Psoas muscle (tissue), 8 donors: ENCODE results near the gene ARL15. TPM values are rescaled to one million over a fixed set of nuclear protein-coding genes. Genes with fewer than 3 reads are reported as not detected.

Source experiments
- ATAC-seq, 4 donors: fragments of 200-7000 bp; cut with Tn5 transposase; one replicate each; pipeline ENCODE4 v1.9.1; 2020; ENCODE audit warnings: moderate library complexity in 3 of 4, mild to moderate bottlenecking in 2 of 4
- DNase-seq, 2 donors: peaks; one replicate each; pipeline ENCODE4 v3.0.0-alpha.2; 2020
- H3K27ac ChIP-seq: fragments of 200-600 bp; one replicate; pipeline ENCODE4 v1.8.0; 2022
- H3K27me3 ChIP-seq, 3 donors: fragments of 200-600 bp in 1 of 3; one replicate each; pipeline versions ENCODE4 v1.6.1 to v1.8.0; 2013 to 2022; ENCODE audit warnings: low read length in 2 of 3, mild to moderate bottlenecking in 2 of 3, moderate library complexity in 1 of 3; ENCODE audit not compliant: insufficient read depth in 3 of 3
- H3K36me3 ChIP-seq, 2 donors: fragments of 200-600 bp in 1 of 2; one replicate each; pipeline versions ENCODE4 v1.6.1 to v1.8.0; 2013 to 2022; ENCODE audit warnings: low read depth in 1 of 2, mild to moderate bottlenecking in 1 of 2, moderate library complexity in 1 of 2; ENCODE audit not compliant: insufficient read depth in 1 of 2
- H3K4me1 ChIP-seq: fragments of 200-600 bp; one replicate; pipeline ENCODE4 v1.8.0; 2022
- H3K4me3 ChIP-seq: fragments of 200-600 bp; one replicate; pipeline ENCODE4 v1.8.0; 2022; ENCODE audit warnings: mild to moderate bottlenecking
- H3K9me3 ChIP-seq: fragments of 200-600 bp; one replicate; pipeline ENCODE4 v1.8.0; 2022
- CTCF ChIP-seq: fragments of 200-600 bp; IDR thresholded peaks from one replicate; pipeline ENCODE4 v1.8.0; 2022; ENCODE audit warnings: antibody characterized with exemption
- WGBS, 3 donors: extraction: QIAGEN DNeasy Blood & Tissue Kit; methylation state at CpG; one replicate each; pipeline versions ENCODE4 v1.1.6 to v1.1.7; 2013; 5-methylcytosine and 5-hydroxymethylcytosine counted together
- intact Hi-C, 2 donors: fragments of 100-400 bp; cut with DNase I; formaldehyde crosslinking; loops; one replicate each; pipeline versions ENCODE4 v1.11.0 to v1.14.2; 2022
- polyA plus RNA-seq, 3 donors: library from polyadenylated mRNA; stranded (reverse); fragments of 200-250 nt; gene quantifications; one replicate each; pipeline ENCODE4 v1.2.3, GENCODE V29; 2013
- total RNA-seq, 4 donors: library from RNA; stranded (reverse); fragmentation: NEBNext Ultra II Directional in 2 of 4; extraction: Animal tissue kit (Norgen Biotek cat#: 25700) in 2 of 4; gene quantifications; one replicate each; pipeline versions ENCODE4 v1.2.1 to v1.2.4, GENCODE V29; 2021 to 2023
- donor health status: healthy with polysubstance abuse.
- donor health status: DM: no; HTN: no; CAD: no; lungs with moderate emphysema.
- donor health status: Bipolar disorder and iron deficiency.
- donor health status: healthy.
- donor health status: DM: yes; HTN: yes; CAD: no.
- donor health status: DM: no; HTN: no; CAD: no.
- donor health status: DM: no; HTN: no; CAD: no.
- donor health status: DM: yes; HTN: yes; CAD: no.

Gene ARL15
- total and polyA plus RNA-seq, 7 donors = 2.5 to 8.9 (median 4.6) TPM

- Histone ChIP-seq H3K4me3 (no peak overlapping the region), H3K4me1 (no peaks in the 10 kb centered on the region), H3K27me3 (no peaks in the 10 kb centered on the region), H3K36me3 (peaks cover 0 to 4% of the 10 kb centered on the region in 2 donors), H3K9me3 (no peaks in the 10 kb centered on the region), H3K27ac (no peak overlapping the region)
- ATAC-seq (no peak), DNase-seq (no peak)
- WGBS, 3 donors = 90 to 93% (median 91%) methylated on average over 6 of the region's 6 CpGs
- no peak for TF ChIP-seq CTCF
- intact Hi-C loops = no loop called here
These were observed 138.6 kb downstream of the ARL15 start for GRCh38 chr5:54171645-54172384.

GRCh38 chr5:54165687-54166086, 144.7 kb downstream of the ARL15 start:
- ATAC-seq (no peak), DNase-seq (no peak)
- Histone ChIP-seq H3K4me1 (no peaks in the 10 kb centered on the region), H3K27me3 (no peaks in the 10 kb centered on the region), H3K4me3 (no peak overlapping the region), H3K36me3 (peaks cover 0 to 4% of the 10 kb centered on the region in 2 donors), H3K27ac (no peak overlapping the region), H3K9me3 (no peaks in the 10 kb centered on the region)
- TF ChIP-seq CTCF = no peak
- 48 to 76% (median 75%) methylated on average over 2 of the region's 2 CpGs for WGBS, 3 donors
- intact Hi-C loops = no loop called here

DNA sequence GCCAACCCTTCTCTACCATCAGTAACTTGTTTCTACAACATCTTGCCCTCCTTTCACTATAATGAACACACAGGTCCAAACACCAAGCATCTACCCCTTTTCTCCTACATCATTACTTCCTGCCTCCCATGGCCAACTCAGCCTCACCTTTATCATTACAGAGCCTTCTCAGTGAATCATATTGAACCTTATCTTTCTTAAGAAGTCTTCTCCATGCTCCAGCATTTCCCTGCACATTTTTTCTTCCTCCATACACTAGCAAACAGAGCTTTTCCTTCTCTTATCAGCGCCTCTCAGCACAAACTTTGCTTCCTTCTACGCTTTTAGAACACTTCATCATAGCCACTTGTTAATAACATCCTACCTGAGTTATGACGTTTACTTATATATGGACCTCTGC, 148.2 kb downstream of the ARL15 start:
- Histone ChIP-seq H3K27ac (no peak overlapping the region), H3K4me1 (no peaks in the 10 kb centered on the region), H3K27me3 (no peaks in the 10 kb centered on the region), H3K36me3 (no peaks in the 10 kb centered on the region), H3K4me3 (no peak overlapping the region), H3K9me3 (no peaks in the 10 kb centered on the region)
- TF ChIP-seq CTCF = no peak
- 98% methylated on average over 3 of the region's 3 CpGs for WGBS, 3 donors
- no peak for ATAC-seq
- DNase-seq = no peak
- intact Hi-C loops = no loop called here

GRCh38 chr5:54160329-54160728, 150.0 kb downstream of the ARL15 start:
- intact Hi-C loops = no loop called here
- Histone ChIP-seq H3K9me3 (no peaks in the 10 kb centered on the region), H3K4me3 (no peak overlapping the region), H3K27ac (no peak overlapping the region), H3K4me1 (no peaks in the 10 kb centered on the region), H3K36me3 (no peaks in the 10 kb centered on the region), H3K27me3 (no peaks in the 10 kb centered on the region)
- no peak for DNase-seq
- ATAC-seq = no peak
- no peak for TF ChIP-seq CTCF

DNA sequence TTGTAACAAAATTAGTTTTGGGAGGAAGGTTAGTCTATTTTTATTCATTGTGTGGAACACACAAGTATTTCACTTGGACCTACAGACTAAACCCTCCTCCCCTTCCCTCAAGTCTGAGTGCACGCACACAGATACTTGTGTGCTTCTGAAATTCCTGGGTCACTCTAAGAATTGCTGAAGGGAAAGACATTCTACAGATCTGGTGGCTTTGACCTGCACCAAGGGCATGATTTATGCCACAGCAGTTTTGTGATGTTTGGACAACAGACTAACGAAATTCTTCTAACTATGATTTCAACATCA, 150.5 kb downstream of the ARL15 start:
- Histone ChIP-seq H3K4me1 (no peaks in the 10 kb centered on the region), H3K4me3 (no peak overlapping the region), H3K27ac (no peak overlapping the region), H3K27me3 (no peaks in the 10 kb centered on the region), H3K36me3 (no peaks in the 10 kb centered on the region), H3K9me3 (no peaks in the 10 kb centered on the region)
- DNase-seq = no peak
- ATAC-seq = no peak
- no peak for TF ChIP-seq CTCF
- 56 to 81% (median 70%) methylated on average over 2 of the region's 2 CpGs for WGBS, 3 donors
- intact Hi-C loops = no loop called here
